HL-60/S4 treated with phorbol 12-myristate 13-acetate at 8.2 ng/mL for 4 days and 3 days (cell line): ENCODE results near the gene ZNF423.

Source experiments
- in situ Hi-C: fragments of 300-500 bp; cut with MboI; formaldehyde crosslinking; loops from 2 replicates; pipeline ENCODE4 v1.15.0; 2022; ENCODE audit warnings: low sequenced_read_pairs

ZNF423 gene

DNA sequence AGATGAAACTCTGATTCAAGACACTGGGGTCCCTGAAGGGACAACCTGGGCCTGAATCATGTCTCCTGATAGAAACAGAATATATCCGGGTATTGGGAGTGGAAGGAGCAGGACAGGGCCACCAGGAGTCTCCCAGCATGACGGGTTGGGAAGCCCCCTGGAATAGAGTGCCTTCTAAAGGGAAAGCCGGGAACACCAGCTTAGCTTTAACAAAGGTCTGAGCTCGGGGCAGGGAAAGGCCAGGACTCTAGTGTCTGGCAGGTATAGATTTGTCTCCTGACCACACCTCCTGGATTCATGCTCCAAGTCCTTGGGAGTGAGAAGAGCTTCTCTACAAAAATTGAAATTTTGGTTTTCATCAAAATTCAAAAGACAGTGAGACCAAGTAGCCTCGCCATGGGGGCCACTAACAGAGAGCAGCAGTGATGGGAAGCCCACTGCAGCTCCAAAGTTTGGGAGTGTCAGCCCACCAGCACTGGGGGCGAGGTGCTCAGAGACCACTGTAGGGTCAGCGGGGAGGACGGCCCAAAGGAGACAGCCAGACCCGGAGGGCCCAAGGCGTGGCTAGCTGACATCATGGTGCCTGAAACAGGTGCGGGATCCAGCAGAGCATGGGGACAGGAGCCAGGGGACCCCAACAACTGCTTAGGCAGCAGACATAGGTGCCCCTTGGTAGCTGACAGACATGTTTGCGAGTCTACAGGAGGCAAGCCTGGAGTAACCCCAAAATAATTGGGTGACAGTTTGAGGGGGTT, 401.3 kb downstream of the ZNF423 start:
- in situ Hi-C loops = no loop called here

- in situ Hi-C loops = no loop called here
These were observed 401.9 kb downstream of the ZNF423 start for GRCh38 chr16:49453983-49454382.

DNA sequence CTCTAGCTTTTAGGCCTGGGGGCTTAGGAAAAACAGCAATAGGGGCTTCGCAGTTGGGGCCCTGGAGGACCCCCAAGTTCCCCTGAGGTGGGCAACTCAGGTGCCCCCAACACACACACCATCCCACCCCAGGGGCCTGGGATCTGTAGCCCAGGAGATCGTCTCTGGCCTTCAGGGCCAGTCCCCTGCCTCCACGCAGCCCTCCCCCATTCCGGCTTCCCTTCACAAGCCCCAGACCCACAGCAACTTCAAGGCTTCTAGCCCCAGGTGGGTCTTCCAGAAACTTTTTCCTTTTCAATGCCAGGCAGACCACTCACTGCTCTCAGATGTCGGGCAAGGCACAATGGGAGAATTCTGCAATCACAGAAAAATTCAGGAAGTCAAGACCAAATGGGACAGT, 402.9 kb downstream of the ZNF423 start:
- in situ Hi-C loops = no loop called here

GRCh38 chr16:49452578-49452977, 403.3 kb downstream of the ZNF423 start:
- in situ Hi-C loops = no loop called here

- in situ Hi-C loops = no loop called here
These were observed 403.8 kb downstream of the ZNF423 start for GRCh38 chr16:49452108-49452507.

- in situ Hi-C loops = no loop called here
These were observed 409.1 kb downstream of the ZNF423 start for GRCh38 chr16:49446805-49447204.

DNA sequence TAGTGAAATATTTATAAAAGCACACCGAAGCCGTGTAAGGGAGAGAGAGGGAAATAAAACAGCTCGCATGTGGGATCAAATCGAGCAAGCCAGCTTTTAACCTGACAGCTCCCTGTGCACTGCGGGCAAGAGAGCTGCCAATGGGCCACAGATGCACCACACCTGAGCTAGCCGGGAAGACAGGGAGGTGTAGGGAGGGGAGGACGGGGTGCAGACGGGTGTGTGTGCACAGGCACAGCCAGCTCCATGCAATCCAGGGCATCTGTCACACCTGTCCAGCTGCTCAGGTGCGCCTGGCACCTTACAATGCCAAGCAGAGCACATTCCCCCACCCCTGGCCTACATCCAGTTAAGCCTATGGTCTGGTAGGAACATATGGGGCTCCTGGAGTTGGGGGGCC, 412.3 kb downstream of the ZNF423 start:
- in situ Hi-C loops = no loop called here

DNA sequence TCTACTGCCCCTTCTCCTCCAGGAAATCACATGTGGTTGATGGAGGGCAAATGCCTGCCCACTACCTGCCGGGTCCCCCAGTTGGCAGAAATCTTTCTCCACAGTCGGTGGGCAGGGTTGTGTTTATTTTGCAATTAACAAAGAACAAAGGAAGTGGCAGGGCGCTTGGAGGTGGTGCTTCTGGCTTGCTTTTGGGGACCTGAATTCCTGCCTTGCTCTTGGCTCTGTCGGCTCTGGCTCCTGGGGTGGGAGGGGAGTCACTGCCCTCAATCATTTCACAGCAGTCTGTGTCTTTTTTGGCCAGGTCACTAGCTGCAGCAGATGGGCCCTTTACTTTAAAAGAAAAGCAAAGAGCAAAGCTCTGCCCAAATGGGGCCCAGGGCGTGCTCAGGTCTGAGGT, 413.1 kb downstream of the ZNF423 start:
- in situ Hi-C loops = no loop called here

DNA sequence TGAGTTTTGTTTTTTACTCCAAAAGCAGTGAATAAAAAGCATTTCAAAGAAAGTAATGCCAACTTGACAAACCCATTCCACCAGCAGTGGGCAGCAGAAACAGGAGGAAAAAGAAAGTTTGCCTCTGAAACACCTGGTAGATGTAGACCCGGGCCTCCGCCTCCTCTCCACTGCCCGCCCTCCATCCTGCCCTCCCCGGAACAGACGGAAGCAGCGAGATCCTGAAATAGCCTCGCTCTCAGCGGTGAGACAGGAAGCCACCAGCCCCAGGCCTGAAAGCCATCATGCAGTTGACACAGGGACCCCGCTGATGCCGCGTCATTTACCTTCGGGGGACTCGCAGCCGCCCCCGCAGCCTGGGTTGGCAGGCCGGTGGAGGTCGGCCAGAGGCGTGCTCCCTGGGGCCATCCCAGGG, 414.5 kb downstream of the ZNF423 start:
- in situ Hi-C loops = no loop called here

DNA sequence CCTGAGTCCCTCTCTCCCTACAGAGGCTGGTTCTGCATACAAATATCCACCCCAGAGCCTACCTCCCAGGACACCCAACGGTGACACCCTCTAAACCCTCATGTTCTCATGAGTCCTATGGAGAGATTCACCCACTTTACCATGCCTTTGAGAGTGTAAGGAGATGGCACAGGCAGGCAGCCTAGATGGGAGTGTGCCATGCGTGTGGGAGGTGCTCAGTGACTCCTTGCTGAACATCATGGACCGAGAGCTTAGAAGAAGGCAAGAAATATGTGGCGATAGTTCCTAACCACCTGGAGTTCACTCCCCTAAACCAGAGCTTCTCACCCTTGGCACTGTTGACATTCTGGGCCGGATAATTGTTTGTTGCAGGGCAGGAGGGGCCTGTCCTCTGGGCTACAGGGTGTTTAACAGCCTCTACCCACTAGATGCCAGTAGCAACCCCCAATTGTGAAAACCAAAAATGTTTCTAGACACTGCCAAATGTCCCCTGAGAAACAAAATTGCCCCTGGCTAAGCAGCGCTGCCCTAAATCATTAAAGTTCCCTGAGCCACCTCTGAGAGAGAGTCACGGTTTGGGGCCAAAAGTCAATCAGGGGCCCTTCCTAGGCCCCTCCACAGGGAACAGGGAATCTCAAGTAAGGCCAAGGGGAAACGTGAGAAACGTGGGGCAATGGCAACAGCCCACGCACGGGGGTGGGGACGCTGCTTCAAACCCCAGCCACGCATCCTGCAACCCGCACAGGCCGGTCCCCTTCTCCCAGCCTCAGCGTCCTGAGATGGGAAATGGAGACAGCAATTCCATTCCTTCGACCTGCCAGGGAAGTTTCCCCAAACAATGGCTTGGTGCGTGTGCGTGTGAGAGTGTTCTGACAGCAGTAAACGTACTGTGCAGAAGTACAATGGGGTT, 415.5 kb downstream of the ZNF423 start:
- in situ Hi-C loops = no loop called here

DNA sequence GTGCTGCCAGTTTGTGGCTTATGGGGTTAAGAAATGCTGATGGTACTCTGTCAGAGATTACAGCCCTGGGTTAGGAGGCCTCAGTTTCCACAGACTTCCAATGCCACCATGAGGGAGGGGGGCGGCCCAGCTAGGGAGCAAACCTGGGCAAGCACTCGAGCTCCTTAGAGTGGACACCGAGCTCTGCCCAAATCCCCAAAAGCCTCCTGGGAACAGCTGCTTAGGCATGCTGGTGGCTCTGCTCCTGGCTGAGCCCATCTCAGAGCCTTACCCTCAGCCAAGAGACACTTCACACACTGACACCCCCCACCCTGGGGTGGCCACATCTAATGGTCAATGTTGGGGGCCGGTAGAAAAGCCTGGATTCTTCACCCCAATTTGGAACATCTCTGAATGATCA, 416.2 kb downstream of the ZNF423 start:
- in situ Hi-C loops = no loop called here

GRCh38 chr16:49439050-49439449, 416.9 kb downstream of the ZNF423 start:
- in situ Hi-C loops = no loop called here
